ENCODE measurements around the gene BCL11B. TPM values are rescaled to one million over a fixed set of nuclear protein-coding genes. Genes with fewer than 3 reads are reported as not detected.

The BCL11B gene
- total RNA-seq, 1 donor from 2014 or later, result 0.18 TPM

GRCh38 chr14:99124482-99125105, 147.4 kb downstream of the BCL11B start:
- no peak for DNase-seq (ENCODE audit: extremely low read depth, low read depth, low spot score)

DNA sequence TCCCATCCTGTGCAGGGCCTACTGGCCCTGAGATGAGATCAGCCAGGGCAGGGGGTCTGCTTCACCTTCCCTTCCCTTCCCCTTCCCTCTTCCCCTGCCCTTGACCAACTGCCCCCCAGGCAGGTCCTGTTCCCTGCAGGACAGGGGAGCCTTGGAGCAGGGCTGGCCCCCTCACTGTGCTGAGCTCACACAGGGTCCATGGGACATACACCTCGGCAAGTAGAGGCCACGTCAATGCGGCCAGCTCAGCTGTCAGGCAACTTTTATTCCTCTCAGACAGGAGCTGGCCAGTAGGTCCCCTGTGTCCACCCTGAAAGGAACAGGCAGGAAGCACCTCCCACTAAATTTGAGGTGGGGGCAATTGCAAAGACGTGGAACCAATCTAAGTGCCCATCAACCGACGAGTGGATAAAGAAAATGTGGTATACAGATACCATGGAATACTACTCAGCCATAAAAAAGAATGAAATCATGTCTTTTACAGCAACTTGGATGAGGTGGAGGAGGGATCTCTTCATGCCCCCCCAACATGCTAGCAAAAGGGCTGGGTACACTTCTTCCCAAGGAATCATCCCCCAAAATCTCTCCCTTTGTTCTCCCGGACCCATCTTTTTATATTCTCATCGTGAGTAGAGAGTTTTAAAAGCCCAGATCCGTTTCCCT, 148.7 kb downstream of the BCL11B start:
- DNase-seq (ENCODE audit: extremely low read depth, low read depth, low spot score), result no peak

- no peak for DNase-seq (ENCODE audit: extremely low read depth, low read depth, low spot score)
Observed at GRCh38 chr14:99122521-99123125, 149.4 kb downstream of the BCL11B start.

GRCh38 chr14:99121319-99121875, 150.6 kb downstream of the BCL11B start:
- DNase-seq (ENCODE audit: extremely low read depth, low read depth, low spot score), result no peak

DNA sequence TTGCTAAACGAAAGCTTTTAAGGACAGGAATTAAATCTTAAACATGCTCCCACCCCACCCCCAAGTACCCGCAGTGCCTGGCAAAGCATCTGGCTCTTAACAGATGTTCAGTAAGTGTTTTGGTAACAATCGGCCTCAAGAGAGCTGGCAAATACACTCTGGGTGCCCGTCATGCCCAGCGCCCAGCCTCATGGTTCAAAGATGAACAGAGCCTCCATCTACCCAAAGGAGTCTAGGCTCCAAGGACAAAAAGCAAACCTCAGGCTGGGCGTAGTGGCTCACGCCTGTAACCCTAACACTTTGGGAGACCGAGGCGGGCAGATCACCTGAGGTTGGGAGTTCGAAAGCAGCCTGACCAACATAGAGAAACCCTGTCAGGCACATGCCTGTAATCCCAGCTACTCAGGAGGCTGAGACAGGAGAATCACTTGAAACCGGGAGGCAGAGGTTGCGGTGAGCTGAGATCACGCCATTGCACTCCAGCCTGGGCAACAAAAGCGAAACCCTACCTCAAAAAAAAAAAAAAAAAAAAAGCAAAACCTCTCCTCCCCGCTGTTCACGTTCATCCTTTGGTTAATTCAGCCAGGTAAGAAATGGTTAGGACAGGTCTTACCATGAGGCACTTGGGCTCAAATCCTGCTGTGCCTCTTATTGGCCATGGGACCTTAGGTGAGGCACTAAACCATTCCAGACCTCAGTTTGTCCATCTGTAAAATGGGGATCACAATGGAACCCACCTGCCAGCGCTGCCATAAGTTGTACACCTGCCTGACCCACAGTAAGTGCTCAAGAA, 151.3 kb downstream of the BCL11B start:
- no peak for DNase-seq (ENCODE audit: extremely low read depth, low read depth, low spot score)

DNA sequence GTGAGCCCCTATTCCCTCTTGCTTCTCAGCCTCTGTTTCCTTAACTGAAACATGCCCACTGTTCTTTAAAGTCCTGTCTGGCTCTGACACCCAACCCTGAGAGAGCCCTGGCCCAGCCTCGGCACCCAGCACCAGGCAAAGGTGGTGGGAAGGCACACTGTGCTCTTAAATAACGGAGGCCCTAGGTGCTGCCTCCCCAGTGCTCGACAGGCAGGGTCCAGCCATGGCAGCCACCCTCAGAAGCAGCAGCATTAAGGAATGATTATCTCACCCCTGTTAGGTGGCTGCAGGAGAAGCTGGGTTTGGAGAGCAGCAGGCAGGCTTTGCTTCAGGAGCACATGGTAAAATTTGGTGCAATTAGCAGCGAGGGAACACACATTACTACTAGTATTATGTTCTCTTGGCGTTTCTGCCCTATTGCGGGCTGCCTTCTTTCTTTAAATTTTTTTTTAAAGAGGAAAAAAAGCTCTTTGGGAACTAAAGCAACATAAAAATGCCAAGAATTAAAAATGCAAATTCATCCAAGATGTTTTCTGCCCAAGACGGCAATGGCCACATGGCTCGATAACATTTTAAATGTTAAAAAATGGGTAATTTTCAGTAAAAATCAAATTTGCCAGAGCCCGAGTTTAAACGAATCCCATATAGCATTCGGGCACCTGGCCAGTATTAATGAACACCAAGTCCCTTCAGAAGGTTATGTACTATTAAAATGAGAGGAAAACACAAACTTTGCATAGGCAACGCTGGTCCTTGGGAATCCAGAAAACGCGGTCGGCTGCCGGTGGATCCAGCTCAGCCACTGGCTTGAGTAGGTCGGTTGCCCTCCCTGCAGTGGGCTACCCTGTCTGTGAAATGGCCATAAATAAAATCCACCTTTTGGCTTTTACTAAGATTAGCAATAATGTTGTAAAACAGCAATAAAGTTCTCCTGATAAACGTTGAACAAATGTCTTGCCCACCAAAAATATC, 152.2 kb downstream of the BCL11B start:
- no peak for DNase-seq (ENCODE audit: extremely low read depth, low read depth, low spot score)

Other genes starting within 250 kb of the BCL11B start
- gene SETD3, start 208.7 kb upstream of the BCL11B start, total RNA-seq, result 44.8 and 53.9 TPM in 2 replicates
- gene CCNK, start 209.2 kb upstream of the BCL11B start, total RNA-seq, result 25.5 and 41.1 TPM in 2 replicates